ENCODE measurements around the gene TSPAN14. TPM values are rescaled to one million over a fixed set of nuclear protein-coding genes. Genes with fewer than 3 reads are reported as not detected.

Gene TSPAN14
- total and polyA plus RNA-seq, 10 of the 15 experiments (the other 5 are each of a cell fraction or from before 2014, with no cell fraction given) = 2.5 to 31.7 (median 17.9) TPM

DNA sequence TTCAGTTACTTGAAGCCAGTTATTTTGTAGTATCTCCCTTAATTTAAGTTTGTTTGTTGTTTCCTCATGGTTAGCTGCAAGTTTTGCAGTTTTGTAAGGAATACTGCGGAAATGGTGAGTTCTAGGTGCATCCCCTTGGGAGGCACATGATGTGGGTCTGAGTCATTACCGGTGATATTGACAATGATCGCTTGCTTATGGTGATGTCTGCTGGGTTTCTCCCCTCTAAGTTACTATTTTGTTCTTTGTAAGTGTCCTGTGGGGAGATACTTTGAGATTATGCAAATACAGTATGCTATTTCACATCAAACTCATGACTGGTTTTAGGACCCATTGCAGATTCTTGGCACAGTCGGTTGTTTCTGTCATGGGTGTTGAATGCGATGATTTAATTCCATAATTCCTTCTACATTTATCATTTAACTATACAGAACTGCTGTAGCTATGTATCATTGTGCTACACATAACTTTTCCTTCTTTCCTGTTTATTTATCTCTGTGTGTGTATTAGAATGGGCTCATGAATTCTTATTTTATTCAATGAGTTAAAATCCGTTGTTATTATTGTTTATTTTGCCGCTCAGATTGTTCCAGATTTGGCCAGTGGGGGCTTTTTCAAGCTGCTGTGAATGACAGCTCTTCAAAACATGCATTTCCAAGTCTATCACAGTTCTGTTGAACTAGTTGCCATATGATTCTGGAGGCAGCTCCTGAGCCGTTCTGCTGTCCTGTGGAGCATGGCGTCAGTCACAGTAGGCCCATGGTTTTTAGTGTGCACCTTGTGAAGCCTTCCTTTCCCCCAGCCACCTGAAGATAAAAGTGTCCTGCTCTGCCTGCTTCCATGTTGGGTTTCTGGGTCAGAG is 18.4 kb downstream of the TSPAN14 start (continued):
- TF ChIP-seq CUX1 (IDR thresholded peaks at IDR 0.05; ENCODE audit: insufficient replicate concordance, low read depth, low read length) = no peak
- TF ChIP-seq NFIC (IDR thresholded peaks at IDR 0.05; ENCODE audit: low read depth, low read length) = peak; percentile 78
- peak; percentile 63; the same call in 1 of the 2 replicates for TF ChIP-seq BMI1 (IDR thresholded peaks at IDR 0.05; ENCODE audit: borderline replicate concordance)
- TF ChIP-seq TCF12 (IDR thresholded peaks at IDR 0.05; ENCODE audit: low read depth, low read length) = peak; percentile 64
- TF ChIP-seq EED (IDR thresholded peaks at IDR 0.05; ENCODE audit: low read depth) = peak; percentile 53
- TF ChIP-seq BCL11A (IDR thresholded peaks at IDR 0.05; ENCODE audit: low read depth, low read length) = 0 out of 2 replicates have a peak, but pooled peaks have one; percentile 67
- TF ChIP-seq MXI1 (IDR thresholded peaks at IDR 0.05; ENCODE audit: low read depth, low read length) = no peak
- TF ChIP-seq SKIL (IDR thresholded peaks at IDR 0.05; ENCODE audit: low read depth, poor library complexity, severe bottlenecking) = peak; percentile 84
- TF ChIP-seq NR2C1 (IDR thresholded peaks at IDR 0.05) = 0 out of 2 replicates have a peak, but pooled peaks have one; percentile 2
- TF ChIP-seq IKZF1 (conservative IDR thresholded peaks at IDR 0.05) = peak; percentile 86
- TF ChIP-seq KDM1A (IDR thresholded peaks at IDR 0.05; ENCODE audit: borderline replicate concordance) = no peak
- TF ChIP-seq PAX8 (IDR thresholded peaks at IDR 0.05) = 0 out of 2 replicates have a peak, but pooled peaks have one; percentile 27
- peak in 1 of 2 experiments; percentile 69; a peak in 1 of 4 replicates for TF ChIP-seq ETV6 (conservative IDR thresholded peaks at IDR 0.05 in 1 of 2, IDR thresholded peaks at IDR 0.05 in 1 of 2; ENCODE audit: borderline replicate concordance in 1 of 2, low read depth in 1 of 2)
- TF ChIP-seq CBFB (IDR thresholded peaks at IDR 0.05; ENCODE audit: low read depth) = peak; percentile 14; the same call in 1 of the 2 replicates
- TF ChIP-seq FOXM1 (IDR thresholded peaks at IDR 0.05; ENCODE audit: low read depth, low read length) = peak; percentile 72
- TF ChIP-seq BHLHE40 (IDR thresholded peaks at IDR 0.05; ENCODE audit: borderline replicate concordance in 1 of 2, low read depth in 2 of 2, low read length in 1 of 2) = peak; percentile 84 to 89
- TF ChIP-seq, protein P1, sequence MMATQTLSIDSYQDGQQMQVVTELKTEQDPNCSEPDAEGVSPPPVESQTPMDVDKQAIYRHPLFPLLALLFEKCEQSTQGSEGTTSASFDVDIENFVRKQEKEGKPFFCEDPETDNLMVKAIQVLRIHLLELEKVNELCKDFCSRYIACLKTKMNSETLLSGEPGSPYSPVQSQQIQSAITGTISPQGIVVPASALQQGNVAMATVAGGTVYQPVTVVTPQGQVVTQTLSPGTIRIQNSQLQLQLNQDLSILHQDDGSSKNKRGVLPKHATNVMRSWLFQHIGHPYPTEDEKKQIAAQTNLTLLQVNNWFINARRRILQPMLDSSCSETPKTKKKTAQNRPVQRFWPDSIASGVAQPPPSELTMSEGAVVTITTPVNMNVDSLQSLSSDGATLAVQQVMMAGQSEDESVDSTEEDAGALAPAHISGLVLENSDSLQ (IDR thresholded peaks at IDR 0.05) = peak; percentile 81
- no peak for TF ChIP-seq STAT3 (IDR thresholded peaks at IDR 0.05; ENCODE audit: low read depth, low read length)
- TF ChIP-seq RELA (IDR thresholded peaks at IDR 0.05; ENCODE audit: borderline replicate concordance, partially characterized antibody) = no peak
- TF ChIP-seq TARDBP (IDR thresholded peaks at IDR 0.05; ENCODE audit: borderline replicate concordance) = no peak
- TF ChIP-seq TBL1XR1 (IDR thresholded peaks at IDR 0.05; ENCODE audit: low read depth, low read length) = peak; percentile 74; the same call in 1 of the 2 replicates
